Astrocyte (in vitro differentiated cells and primary cell): ENCODE results near the gene KXD1. TPM values are rescaled to one million over a fixed set of nuclear protein-coding genes. Genes with fewer than 3 reads are reported as not detected.
A peak's percentile ranks its signal among the peaks of the same experiment; 100 is the strongest.

Experiments used
- DNase-seq: peaks from one replicate; pipeline ENCODE4 v3.0.0-alpha.2; 2010; ENCODE audit warnings: low read depth
- FAIRE-seq: peaks from 2 replicates; lab custom pipeline; 2011; peaks lifted over from hg19 to GRCh38; lab: Jason Lieb, UNC
- H2AFZ ChIP-seq: 2 replicates; pipeline ENCODE4 v1.6.0; 2012; ENCODE audit warnings: low read depth, low read length, inconsistent platforms
- H3K27ac ChIP-seq: 2 replicates; pipeline ENCODE4 v1.5.1; 2011; ENCODE audit warnings: low read depth, low read length, inconsistent platforms
- H3K27me3 ChIP-seq: 2 replicates; pipeline ENCODE4 v1.6.0; 2011; ENCODE audit warnings: low read length, inconsistent platforms; ENCODE audit not compliant: insufficient read depth
- H3K36me3 ChIP-seq: 2 replicates; pipeline ENCODE4 v1.5.1; 2011; ENCODE audit warnings: low read length, inconsistent platforms; ENCODE audit not compliant: insufficient read depth
- H3K4me1 ChIP-seq: 2 replicates; pipeline ENCODE4 v1.5.1; 2011; ENCODE audit warnings: low read length, inconsistent platforms; ENCODE audit not compliant: insufficient read depth
- H3K4me2 ChIP-seq: 2 replicates; pipeline ENCODE4 v1.6.0; 2012; ENCODE audit warnings: low read length, inconsistent platforms
- H3K4me3 ChIP-seq: 2 replicates; pipeline ENCODE4 v1.5.1; 2011; ENCODE audit warnings: low read depth, mild to moderate bottlenecking, low read length, inconsistent platforms; ENCODE audit not compliant: insufficient read depth
- H3K79me2 ChIP-seq: 2 replicates; pipeline ENCODE4 v1.6.0; 2012; ENCODE audit warnings: mild to moderate bottlenecking, low read length, inconsistent platforms; ENCODE audit not compliant: insufficient read depth
- H3K9ac ChIP-seq: 2 replicates; pipeline ENCODE4 v1.6.0; 2012; ENCODE audit warnings: mild to moderate bottlenecking, low read length, inconsistent platforms
- H3K9me3 ChIP-seq: 2 replicates; pipeline ENCODE4 v1.5.1; 2012; ENCODE audit warnings: low read depth, mild to moderate bottlenecking, low read length, inconsistent platforms; ENCODE audit not compliant: insufficient read depth
- H4K20me1 ChIP-seq: 2 replicates; pipeline ENCODE4 v1.6.0; 2012; ENCODE audit warnings: low read length, inconsistent platforms; ENCODE audit not compliant: insufficient read depth
- H3K27ac Mint-ChIP-seq: one replicate; pipeline ENCODE4 v1.8.0; 2021; ENCODE audit warnings: mild to moderate bottlenecking, mixed read lengths; ENCODE audit not compliant: unreplicated experiment
- H3K27me3 Mint-ChIP-seq: one replicate; pipeline ENCODE4 v1.8.0; 2021; ENCODE audit warnings: low read depth, mixed read lengths; ENCODE audit not compliant: unreplicated experiment
- H3K36me3 Mint-ChIP-seq: one replicate; pipeline ENCODE4 v1.8.0; 2021; ENCODE audit warnings: low read depth, mixed read lengths; ENCODE audit not compliant: unreplicated experiment
- H3K4me1 Mint-ChIP-seq: one replicate; pipeline ENCODE4 v1.8.0; 2021; ENCODE audit warnings: low read depth, mixed read lengths; ENCODE audit not compliant: unreplicated experiment
- H3K4me3 Mint-ChIP-seq: one replicate; pipeline ENCODE4 v1.8.0; 2021; ENCODE audit warnings: mild to moderate bottlenecking, moderate library complexity, mixed read lengths; ENCODE audit not compliant: unreplicated experiment
- H3K9me3 Mint-ChIP-seq: one replicate; pipeline ENCODE4 v1.8.0; 2021; ENCODE audit warnings: mild to moderate bottlenecking, mixed read lengths; ENCODE audit not compliant: unreplicated experiment
- EZH2 ChIP-seq: IDR thresholded peaks from 2 replicates; pipeline ENCODE4 v1.6.1; 2012; ENCODE audit warnings: mild to moderate bottlenecking, low read length, inconsistent platforms; ENCODE audit not compliant: insufficient read depth
- total RNA-seq: library from RNA; stranded (reverse); gene quantifications from 2 replicates; pipeline ENCODE4 v1.2.1, GENCODE V29; 2021
- TF ChIP-seq, protein P1 (sequence below): IDR thresholded peaks from 2 replicates; pipeline ENCODE4 v1.5.1; 2011; ENCODE audit warnings: low read depth, mild to moderate bottlenecking, inconsistent platforms, low read length, moderate library complexity; ENCODE audit not compliant: insufficient read depth

The KXD1 gene
- total RNA-seq, 1 donor from 2014 or later = 80.2 TPM

DNA sequence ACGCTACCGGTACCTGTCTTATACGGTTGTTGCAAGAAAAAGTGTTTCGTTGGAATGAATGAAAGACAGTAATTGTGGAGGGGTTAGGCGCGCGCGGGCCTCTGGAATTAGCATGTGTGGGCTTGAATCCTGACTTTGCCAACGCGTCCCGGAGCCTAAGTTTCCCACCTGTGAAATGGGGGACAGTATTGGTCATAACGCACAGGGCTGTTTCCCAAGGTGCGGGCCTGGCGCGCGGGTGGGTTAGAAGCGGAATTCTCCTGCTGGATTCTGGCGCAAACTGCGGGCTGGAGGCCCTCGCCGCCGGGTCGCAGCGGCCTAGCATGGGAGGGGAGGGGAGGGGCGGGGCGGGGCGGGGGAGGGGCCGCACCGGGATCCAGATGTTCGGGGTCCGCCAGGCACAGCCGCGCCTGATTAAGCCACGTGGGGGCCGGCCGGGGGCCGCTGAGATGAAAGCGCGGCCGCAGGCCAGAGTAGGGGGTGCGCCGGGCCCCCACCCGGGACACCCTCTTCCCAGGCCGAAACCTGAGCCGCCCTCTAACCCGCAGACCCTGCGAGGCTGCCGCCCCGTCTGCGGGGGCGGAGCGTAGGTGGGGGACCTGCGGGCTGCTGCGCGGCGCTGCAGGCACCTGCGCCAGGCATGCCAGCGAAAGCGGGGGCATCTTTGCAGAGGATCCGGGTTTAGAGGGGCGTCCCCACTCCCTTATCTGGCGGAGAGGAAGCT lies 53.8 kb downstream of the KXD1 start:
- TF ChIP-seq EZH2 = peak; percentile 49
- TF ChIP-seq, protein P1, sequence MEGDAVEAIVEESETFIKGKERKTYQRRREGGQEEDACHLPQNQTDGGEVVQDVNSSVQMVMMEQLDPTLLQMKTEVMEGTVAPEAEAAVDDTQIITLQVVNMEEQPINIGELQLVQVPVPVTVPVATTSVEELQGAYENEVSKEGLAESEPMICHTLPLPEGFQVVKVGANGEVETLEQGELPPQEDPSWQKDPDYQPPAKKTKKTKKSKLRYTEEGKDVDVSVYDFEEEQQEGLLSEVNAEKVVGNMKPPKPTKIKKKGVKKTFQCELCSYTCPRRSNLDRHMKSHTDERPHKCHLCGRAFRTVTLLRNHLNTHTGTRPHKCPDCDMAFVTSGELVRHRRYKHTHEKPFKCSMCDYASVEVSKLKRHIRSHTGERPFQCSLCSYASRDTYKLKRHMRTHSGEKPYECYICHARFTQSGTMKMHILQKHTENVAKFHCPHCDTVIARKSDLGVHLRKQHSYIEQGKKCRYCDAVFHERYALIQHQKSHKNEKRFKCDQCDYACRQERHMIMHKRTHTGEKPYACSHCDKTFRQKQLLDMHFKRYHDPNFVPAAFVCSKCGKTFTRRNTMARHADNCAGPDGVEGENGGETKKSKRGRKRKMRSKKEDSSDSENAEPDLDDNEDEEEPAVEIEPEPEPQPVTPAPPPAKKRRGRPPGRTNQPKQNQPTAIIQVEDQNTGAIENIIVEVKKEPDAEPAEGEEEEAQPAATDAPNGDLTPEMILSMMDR = no peak
- H2AFZ ChIP-seq = no peak overlapping the region
- H3K9me3 ChIP-seq = peaks cover 2% of the 10 kb centered on the region
- no peak for FAIRE-seq
- no peaks in the 10 kb centered on the region for H3K36me3 ChIP-seq
- H3K4me2 ChIP-seq = peak overlapping the region; percentile 14
- H3K4me3 ChIP-seq = no peak overlapping the region
- no peak for DNase-seq
- Mint-ChIP-seq H3K27ac (no peak overlapping the region), H3K36me3 (no peaks in the 10 kb centered on the region), H3K9me3 (peaks cover 8% of the 10 kb centered on the region), H3K27me3 (peaks cover 64% of the 10 kb centered on the region), H3K4me1 (peaks cover 5% of the 10 kb centered on the region), H3K4me3 (peak overlapping the region; percentile 70)
- peaks cover 19% of the 10 kb centered on the region for H4K20me1 ChIP-seq
- H3K27me3 ChIP-seq = peaks cover 62% of the 10 kb centered on the region
- no peak overlapping the region for H3K9ac ChIP-seq
- peaks cover 9% of the 10 kb centered on the region for H3K4me1 ChIP-seq
- no peaks in the 10 kb centered on the region for H3K79me2 ChIP-seq
- no peak overlapping the region for H3K27ac ChIP-seq

GRCh38 chr19:18612051-18612771 lies 54.5 kb downstream of the KXD1 start:
- peaks cover 19% of the 10 kb centered on the region for H4K20me1 ChIP-seq
- peaks cover 2% of the 10 kb centered on the region for H3K9me3 ChIP-seq
- H3K4me3 ChIP-seq = peak overlapping the region; percentile 46
- no peak overlapping the region for H3K27ac ChIP-seq
- TF ChIP-seq, protein P1 = no peak
- TF ChIP-seq EZH2 = no peak
- H3K36me3 ChIP-seq = no peaks in the 10 kb centered on the region
- Mint-ChIP-seq H3K4me3 (peak overlapping the region; percentile 81), H3K4me1 (peaks cover 5% of the 10 kb centered on the region), H3K27ac (no peak overlapping the region), H3K27me3 (peaks cover 64% of the 10 kb centered on the region), H3K36me3 (no peaks in the 10 kb centered on the region), H3K9me3 (peaks cover 10% of the 10 kb centered on the region)
- no peak overlapping the region for H3K9ac ChIP-seq
- DNase-seq = no peak
- H3K4me1 ChIP-seq = peaks cover 8% of the 10 kb centered on the region
- no peaks in the 10 kb centered on the region for H3K79me2 ChIP-seq
- peak overlapping the region; percentile 83 for H3K4me2 ChIP-seq
- H2AFZ ChIP-seq = peak overlapping the region; percentile 63
- H3K27me3 ChIP-seq = peaks cover 61% of the 10 kb centered on the region
- no peak for FAIRE-seq
